H1 (cell line): ENCODE data around the gene NAA16.

Experiments
- CEBPB ChIP-seq: IDR thresholded peaks from 2 replicates; pipeline ENCODE4 v1.6.1; 2012; ENCODE audit warnings: low read depth, low read length
- CTCF ChIP-seq, 3 experiments: IDR thresholded peaks; 1 replicate in 2 of 3; 2 replicates in 1 of 3; pipeline versions ENCODE4 v1.5.1 to v1.6.1; 2011; ENCODE audit warnings: low read length in 3 of 3, mild to moderate bottlenecking in 3 of 3, inconsistent platforms in 2 of 3, low read depth in 1 of 3, moderate library complexity in 1 of 3; ENCODE audit not compliant: insufficient read depth in 1 of 3; ENCODE audit errors: control extremely low read depth in 1 of 3
- SIN3A ChIP-seq, 2 experiments: IDR thresholded peaks in 1 of 2; conservative IDR thresholded peaks in 1 of 2; 2 replicates each; pipeline ENCODE4 v1.6.1; 2011 to 2012; ENCODE audit warnings: low read length in 2 of 2, improper control_type of control experiment in 1 of 2, low read depth in 1 of 2, mild to moderate bottlenecking in 1 of 2
- SP1 ChIP-seq: IDR thresholded peaks from 2 replicates; pipeline ENCODE4 v1.6.1; 2011; ENCODE audit warnings: low read depth, low read length

GRCh38 chr13:41294914-41295313 is 16.2 kb upstream of the NAA16 start:
- TF ChIP-seq CEBPB, result no peak
- TF ChIP-seq CTCF (IDR thresholded peaks at IDR 0.05; ENCODE audit: control extremely low read depth in 1 of 3, insufficient read depth in 1 of 3, low read depth in 1 of 3, low read length in 3 of 3), result no peak
- TF ChIP-seq SP1, result no peak
- TF ChIP-seq SIN3A (conservative IDR thresholded peaks at IDR 0.05 in 1 of 2, IDR thresholded peaks at IDR 0.05 in 1 of 2; ENCODE audit: low read depth in 1 of 2, low read length in 2 of 2), result no peak
